Peyer's patch (tissue), 4 donors: ENCODE measurements around the gene CBFB. TPM values are rescaled to one million over a fixed set of nuclear protein-coding genes. Genes with fewer than 3 reads are reported as not detected.

Experiments
- DNase-seq, 3 donors: peaks; one replicate each; pipeline ENCODE4 v3.0.0-alpha.2; 2017 to 2019
- H3K27ac ChIP-seq, 4 donors: fragments of 200-600 bp; sonication (generic); one replicate each; pipeline ENCODE4 v1.5.1; 2016 to 2019
- H3K27me3 ChIP-seq, 2 donors: fragments of 200-600 bp; sonication (generic); one replicate each; pipeline ENCODE4 v1.5.1; 2019
- H3K36me3 ChIP-seq, 3 donors: fragments of 200-600 bp; sonication (generic); one replicate each; pipeline ENCODE4 v1.5.1; 2016 to 2019
- H3K4me1 ChIP-seq, 4 donors: fragments of 200-600 bp; sonication (generic); one replicate each; pipeline ENCODE4 v1.5.1; 2016 to 2019
- H3K4me3 ChIP-seq, 4 donors: fragments of 200-600 bp; sonication (generic); 1 replicate in 3 of 4; 2 replicates in 1 of 4; pipeline ENCODE4 v1.5.1; 2016 to 2019; ENCODE audit warnings: mild to moderate bottlenecking in 1 of 4
- H3K9me3 ChIP-seq, 4 donors: fragments of 200-600 bp; sonication (generic); one replicate each; pipeline ENCODE4 v1.5.1; 2016 to 2019; ENCODE audit warnings: mild to moderate bottlenecking in 1 of 4
- CTCF ChIP-seq, 6 experiments: fragments of 450-650 bp in 4 of 6; fragments of 200-600 bp in 2 of 6; sonication (generic) in 1 of 6; IDR thresholded peaks; one replicate each; pipeline ENCODE4 v1.5.1; 2017 to 2019; ENCODE audit warnings: antibody characterized with exemption in 6 of 6, mild to moderate bottlenecking in 3 of 6, moderate library complexity in 1 of 6
- POLR2A ChIP-seq, 2 donors: fragments of 450-650 bp; IDR thresholded peaks; one replicate each; pipeline ENCODE4 v1.5.1; 2017; ENCODE audit warnings: antibody characterized with exemption in 2 of 2, mild to moderate bottlenecking in 2 of 2, moderate library complexity in 2 of 2
- total RNA-seq, 4 donors: library from RNA; depleted of rRNA; stranded (reverse); fragments of >200 nt; gene quantifications; one replicate each; pipeline ENCODE4 v1.1.0, GENCODE V29; 2016

Gene CBFB
- total RNA-seq, 4 donors from 2014 or later, result 14.0 to 30.5 (median 26.6) TPM

GRCh38 chr16:67141391-67141790 lies 112.4 kb downstream of the CBFB start:
- TF ChIP-seq CTCF (IDR thresholded peaks at IDR 0.05) (no peak), POLR2A (IDR thresholded peaks at IDR 0.05) (no peak)
- H3K4me1 ChIP-seq, result no peaks in the 10 kb centered on the region
- DNase-seq, result no peak
- no peak overlapping the region for H3K27ac ChIP-seq
- no peak overlapping the region for H3K4me3 ChIP-seq
- peaks cover 0 to 97% (median 4%) of the 10 kb centered on the region in 3 donors for H3K36me3 ChIP-seq
- H3K9me3 ChIP-seq, result no peaks in the 10 kb centered on the region
- no peaks in the 10 kb centered on the region for H3K27me3 ChIP-seq

GRCh38 chr16:67142342-67142741 lies 113.4 kb downstream of the CBFB start:
- no peak for DNase-seq
- no peak overlapping the region for H3K27ac ChIP-seq
- no peaks in the 10 kb centered on the region for H3K4me1 ChIP-seq
- TF ChIP-seq POLR2A (IDR thresholded peaks at IDR 0.05), result no peak
- TF ChIP-seq CTCF (IDR thresholded peaks at IDR 0.05), result no peak
- no peaks in the 10 kb centered on the region for H3K9me3 ChIP-seq
- H3K4me3 ChIP-seq, result no peak overlapping the region
- peaks cover 0 to 97% (median 4%) of the 10 kb centered on the region in 3 donors for H3K36me3 ChIP-seq
- H3K27me3 ChIP-seq, result no peaks in the 10 kb centered on the region

- Histone ChIP-seq H3K4me1 (peaks cover 0 to 2% (median 0%) of the 10 kb centered on the region in 4 donors), H3K27me3 (no peaks in the 10 kb centered on the region), H3K9me3 (no peaks in the 10 kb centered on the region), H3K36me3 (peaks cover 0 to 79% (median 4%) of the 10 kb centered on the region in 3 donors), H3K27ac (no peak overlapping the region), H3K4me3 (no peak overlapping the region)
- DNase-seq, result no peak
- TF ChIP-seq CTCF (IDR thresholded peaks at IDR 0.05) (no peak), POLR2A (IDR thresholded peaks at IDR 0.05) (no peak)
Measured at GRCh38 chr16:67144943-67145342, 116.0 kb downstream of the CBFB start.

- H3K27ac ChIP-seq, result no peak overlapping the region
- no peak overlapping the region for H3K4me3 ChIP-seq
- TF ChIP-seq POLR2A (IDR thresholded peaks at IDR 0.05) (no peak), CTCF (IDR thresholded peaks at IDR 0.05) (no peak)
- DNase-seq, result no peak
- H3K36me3 ChIP-seq, result peaks cover 0 to 71% (median 4%) of the 10 kb centered on the region in 3 donors
- no peaks in the 10 kb centered on the region for H3K9me3 ChIP-seq
- no peaks in the 10 kb centered on the region for H3K27me3 ChIP-seq
- peaks cover 0 to 10% (median 1%) of the 10 kb centered on the region in 4 donors for H3K4me1 ChIP-seq
Measured at GRCh38 chr16:67145746-67146145, 116.8 kb downstream of the CBFB start.

- peaks cover 0 to 19% (median 3%) of the 10 kb centered on the region in 4 donors for H3K4me1 ChIP-seq
- no peak overlapping the region for H3K4me3 ChIP-seq
- DNase-seq, result no peak
- no peak for TF ChIP-seq CTCF (IDR thresholded peaks at IDR 0.05)
- no peak for TF ChIP-seq POLR2A (IDR thresholded peaks at IDR 0.05)
- no peaks in the 10 kb centered on the region for H3K27me3 ChIP-seq
- peaks cover 0 to 61% (median 4%) of the 10 kb centered on the region in 3 donors for H3K36me3 ChIP-seq
- no peak overlapping the region for H3K27ac ChIP-seq
- H3K9me3 ChIP-seq, result no peaks in the 10 kb centered on the region
Measured at GRCh38 chr16:67146523-67147357, 117.8 kb downstream of the CBFB start.
